DMS53 treated with DMSO at 0.1 percent for 48 hours (cell line): Measurements from ENCODE around the gene ZNF485.

ENCODE experiments used
- DNase-seq: peaks from one replicate; lab custom pipeline; 2025; ENCODE audit not compliant: unreplicated experiment; lab: John Stamatoyannopoulos, UW

The ZNF485 gene

DNA sequence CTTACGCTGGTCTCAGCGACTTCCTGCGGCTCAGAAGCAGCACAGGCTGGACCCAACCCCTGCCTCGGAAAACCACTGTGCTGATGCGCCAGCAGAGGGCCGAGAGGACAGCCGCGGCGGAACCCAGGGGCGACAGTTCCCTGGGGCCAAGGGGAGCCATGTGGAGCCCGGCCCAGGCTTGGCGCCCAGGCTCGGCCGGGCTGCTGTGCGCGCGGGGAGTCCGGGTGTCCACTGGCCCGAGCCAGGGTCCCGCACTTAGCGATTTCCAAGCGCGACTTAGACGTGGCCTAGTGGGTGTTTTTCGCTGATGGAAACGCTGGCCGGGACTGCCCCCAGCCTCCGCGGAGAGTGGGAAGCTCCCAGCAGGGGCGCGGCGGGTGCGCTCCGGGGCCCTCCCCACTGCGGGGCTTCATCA is 61.1 kb downstream of the ZNF485 start:
- no peak for DNase-seq
